Inferior parietal cortex (tissue), 1 donor: ENCODE results near the gene ZCWPW1.

ENCODE experiments used
- DNase-seq: peaks from one replicate; pipeline ENCODE4 v3.0.0-alpha.2; 2016; ENCODE audit errors: extremely low spot score

Gene ZCWPW1, protein sequence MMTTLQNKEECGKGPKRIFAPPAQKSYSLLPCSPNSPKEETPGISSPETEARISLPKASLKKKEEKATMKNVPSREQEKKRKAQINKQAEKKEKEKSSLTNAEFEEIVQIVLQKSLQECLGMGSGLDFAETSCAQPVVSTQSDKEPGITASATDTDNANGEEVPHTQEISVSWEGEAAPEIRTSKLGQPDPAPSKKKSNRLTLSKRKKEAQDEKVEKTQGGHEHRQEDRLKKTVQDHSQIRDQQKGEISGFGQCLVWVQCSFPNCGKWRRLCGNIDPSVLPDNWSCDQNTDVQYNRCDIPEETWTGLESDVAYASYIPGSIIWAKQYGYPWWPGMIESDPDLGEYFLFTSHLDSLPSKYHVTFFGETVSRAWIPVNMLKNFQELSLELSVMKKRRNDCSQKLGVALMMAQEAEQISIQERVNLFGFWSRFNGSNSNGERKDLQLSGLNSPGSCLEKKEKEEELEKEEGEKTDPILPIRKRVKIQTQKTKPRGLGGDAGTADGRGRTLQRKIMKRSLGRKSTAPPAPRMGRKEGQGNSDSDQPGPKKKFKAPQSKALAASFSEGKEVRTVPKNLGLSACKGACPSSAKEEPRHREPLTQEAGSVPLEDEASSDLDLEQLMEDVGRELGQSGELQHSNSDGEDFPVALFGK

DNA sequence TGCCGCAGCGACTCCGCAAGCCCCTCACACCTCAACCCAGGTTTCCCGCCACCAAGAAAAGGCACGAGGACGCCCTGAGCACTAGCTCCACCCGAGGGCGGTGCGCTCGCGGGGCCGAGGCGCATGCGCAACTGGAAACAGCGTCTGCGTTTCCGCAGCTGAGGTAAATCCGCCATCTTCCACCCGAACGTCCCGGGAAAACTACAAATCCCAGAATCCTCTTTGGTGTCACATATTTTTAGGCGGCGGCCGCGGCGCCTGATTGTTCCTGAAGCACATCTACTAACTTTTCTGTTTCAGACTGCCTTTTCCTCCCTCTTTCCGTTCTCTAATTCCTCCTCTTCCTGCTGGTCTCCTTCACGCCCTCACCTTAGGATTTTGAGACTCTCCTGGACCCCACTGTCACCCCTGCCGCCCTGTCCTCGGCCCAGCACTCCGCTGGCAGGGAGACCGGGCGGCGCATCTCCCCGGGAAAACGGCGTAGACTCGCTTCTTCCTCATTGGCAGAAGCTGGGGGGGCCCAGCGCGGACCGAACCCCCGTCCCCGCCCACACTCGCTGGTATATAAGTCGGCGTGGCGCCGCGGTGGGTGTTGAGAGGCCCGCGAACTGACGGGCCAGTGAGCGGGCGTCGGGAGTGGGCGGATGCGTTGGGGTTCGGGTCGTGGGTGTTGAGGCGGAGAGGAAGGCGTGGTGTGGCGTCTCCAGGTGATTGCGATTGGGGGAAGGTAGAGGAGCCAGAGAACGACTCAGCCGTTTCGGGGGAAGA lies at the start of gene ZCWPW1:
TSS of gene ZCWPW1 (minus strand) at position 505 of the 768 bp plus-strand sequence. CDS start 8,054 bp downstream, outside the sequence.
- peak; percentile 97 for DNase-seq

DNA sequence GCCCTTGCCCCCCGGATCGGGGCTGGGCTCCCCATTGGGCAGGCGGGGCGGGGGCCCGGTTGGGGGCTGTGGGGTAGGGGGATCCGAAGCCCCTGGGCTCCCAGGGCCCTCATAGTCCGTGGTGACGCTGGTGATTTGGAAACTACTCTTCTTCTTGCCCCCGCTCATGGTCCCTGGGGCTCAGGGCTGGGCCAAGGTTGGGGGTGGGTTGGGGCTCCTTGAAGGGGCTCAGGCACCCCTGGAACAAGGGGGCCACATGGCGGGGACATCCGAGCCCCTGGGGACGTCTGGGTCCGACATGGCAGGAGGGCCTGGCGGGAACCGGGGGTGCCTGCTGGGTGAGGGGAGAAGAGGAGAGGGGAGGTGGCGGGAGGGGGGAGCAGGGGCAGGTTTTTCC lies 49.4 kb upstream of the ZCWPW1 start:
- no peak for DNase-seq

DNA sequence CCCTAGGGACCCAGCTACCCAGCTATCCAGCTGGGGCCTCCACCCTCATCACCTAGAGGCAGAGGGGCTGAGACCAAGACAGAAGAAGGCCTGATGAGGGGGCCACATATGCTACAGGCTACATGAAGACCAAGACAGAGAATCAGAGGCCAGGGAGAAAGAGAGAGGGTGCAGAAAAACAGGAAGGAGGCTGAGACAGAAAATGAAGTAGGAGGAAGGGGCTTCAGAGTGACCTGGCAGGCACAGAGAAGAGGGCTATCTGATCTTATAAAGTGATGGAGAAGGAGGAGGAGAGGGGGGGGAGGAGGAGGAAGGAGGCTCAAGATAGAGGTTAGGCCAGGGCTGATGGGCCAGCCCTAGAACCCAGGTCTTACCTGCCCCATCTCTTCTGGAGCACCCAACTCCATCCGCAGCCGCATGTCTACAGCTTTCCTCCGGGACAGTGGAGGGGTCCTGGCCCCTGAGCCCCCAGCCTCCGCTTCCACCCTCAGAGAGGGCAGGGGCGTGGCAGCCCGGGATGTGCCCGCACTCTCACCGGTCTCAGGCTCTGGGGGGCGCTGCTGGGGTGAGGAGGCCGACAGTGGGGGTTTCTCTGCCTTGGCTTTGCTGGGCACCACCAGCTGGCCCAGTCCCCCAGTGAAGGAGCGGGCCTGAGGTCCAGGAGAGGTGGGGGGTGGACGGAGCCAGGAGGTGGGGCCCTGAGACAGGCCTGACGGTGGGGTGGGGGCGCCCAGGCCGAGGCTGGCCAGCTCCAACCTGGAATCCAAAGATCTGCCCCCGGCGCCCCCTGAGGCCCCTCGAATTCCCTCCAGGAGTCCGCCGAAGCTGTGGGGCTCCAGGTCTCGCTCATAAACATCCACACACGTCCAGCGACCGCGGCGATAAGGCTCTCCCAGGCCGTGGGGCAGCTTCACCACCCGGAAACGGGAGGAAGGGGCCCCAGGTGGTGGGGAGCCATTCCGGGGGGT lies 48.7 kb upstream of the ZCWPW1 start:
- DNase-seq: no peak

DNA sequence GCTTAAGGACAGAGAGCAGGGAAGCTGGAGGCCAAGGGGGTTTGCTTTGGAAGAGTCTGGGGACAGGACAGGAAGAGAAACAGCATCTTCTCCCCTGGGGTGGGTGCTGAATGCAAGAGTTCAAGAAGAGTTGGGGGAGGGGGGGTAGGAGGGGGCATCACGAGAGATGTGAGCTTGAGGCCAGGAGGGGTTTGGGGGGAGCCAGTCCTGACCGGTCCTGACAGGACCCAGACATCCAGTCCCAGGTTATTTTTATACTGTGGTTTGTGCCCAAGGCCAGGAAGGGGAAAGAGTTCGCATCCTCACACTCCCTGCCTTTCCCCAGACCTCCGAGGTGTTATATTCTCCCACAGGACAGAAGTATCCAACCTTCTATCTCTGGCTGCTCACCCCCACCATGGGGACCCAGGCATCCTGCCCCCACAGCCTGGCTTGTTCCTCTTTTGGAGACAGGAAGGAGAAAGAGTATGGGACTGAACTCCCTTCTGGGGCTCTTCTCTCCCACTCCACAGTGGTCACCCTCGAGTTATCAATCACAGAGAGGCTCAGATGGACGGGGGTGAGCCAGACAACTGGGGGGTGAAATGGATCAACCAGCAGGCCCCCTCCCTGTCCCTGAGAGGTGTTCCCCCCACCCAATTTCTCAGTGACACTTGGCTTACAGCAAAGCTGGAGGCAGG lies 47.7 kb upstream of the ZCWPW1 start:
- no peak for DNase-seq

DNA sequence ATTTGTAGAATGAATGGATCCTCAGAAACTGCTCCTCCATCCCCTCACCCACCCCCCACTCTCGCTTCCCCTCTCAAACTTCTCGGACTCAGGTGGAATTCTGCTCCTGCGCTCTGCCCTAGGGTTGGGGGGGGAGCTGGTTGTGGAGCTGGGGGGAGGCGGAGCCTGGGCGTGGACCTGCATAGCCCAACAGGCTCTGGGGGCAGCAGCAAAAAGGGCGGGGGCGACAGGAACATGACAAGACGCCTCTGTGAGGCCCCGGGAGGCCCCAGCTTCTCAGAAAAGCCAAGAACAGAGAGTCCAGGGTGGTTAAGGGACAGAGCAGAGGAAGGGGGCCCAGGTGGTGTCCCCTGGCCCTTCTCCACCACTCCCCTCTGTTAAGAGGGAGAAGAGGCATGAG lies 47.0 kb upstream of the ZCWPW1 start:
- no peak for DNase-seq

DNA sequence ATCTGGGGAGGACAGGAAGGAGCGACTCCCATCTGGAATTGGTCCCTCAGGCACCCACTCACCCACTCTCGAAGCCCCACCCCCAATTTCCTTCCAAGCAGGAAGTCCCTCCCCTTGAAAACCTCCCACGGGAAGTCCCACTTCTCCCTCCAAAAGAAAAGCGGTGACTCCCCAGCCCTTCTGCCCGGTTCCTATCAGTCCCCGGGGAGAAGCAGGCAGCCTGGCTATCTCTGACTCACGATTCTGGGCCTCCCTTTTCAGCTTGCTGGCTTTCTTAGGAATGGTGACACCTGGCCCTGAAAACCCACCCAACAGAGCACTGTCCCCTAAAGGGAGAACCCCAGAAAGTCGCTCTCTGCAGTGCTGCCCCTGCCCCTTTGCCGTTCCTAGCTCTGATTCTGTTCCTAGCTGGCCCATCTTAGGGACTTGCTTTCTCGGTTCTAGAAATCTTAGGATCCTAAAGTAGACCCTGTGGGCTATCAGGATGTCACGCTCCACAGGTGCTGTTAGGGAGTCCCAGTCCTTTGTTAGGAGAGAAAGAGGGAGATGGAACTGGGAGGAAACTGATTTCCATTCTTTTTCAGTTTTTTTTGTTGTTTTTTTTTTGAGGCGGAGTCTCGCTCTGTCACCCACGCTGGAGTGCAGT lies 44.5 kb upstream of the ZCWPW1 start:
- DNase-seq: no peak

DNA sequence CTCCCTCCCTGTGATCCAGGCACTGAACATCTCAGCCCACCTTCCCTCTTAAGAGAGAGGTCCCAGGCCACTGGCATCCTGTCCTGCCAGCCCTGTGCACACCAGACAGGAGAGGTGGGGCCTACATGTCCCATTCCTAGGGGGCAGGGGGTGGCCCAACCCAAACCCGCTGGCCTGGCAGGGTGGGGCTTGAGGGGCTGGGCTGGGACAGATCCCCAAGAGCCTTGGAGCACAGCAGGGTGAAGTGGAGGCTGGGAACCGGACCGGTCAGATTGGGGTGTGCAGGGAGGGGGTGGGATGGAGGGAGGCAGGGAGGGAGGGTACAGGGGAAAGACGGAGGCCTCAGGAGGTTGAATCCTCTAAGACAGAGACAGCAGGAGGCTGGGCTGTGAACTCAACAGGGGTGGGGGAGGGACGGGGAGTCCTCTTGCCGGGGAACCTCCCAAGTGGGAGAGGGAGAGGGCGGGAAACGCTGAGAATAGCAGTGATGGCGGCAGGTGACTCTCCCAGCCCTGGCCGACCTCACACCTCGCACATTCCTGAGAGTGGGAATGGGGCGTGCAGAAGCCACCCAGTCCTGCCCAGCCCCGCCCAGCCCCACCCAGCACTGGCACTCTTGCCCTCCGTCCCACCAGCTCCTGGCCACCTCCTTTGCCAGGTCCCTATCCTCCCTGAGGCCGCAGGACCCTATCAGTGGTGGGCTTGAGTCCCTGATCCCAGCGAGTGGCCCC lies 43.8 kb upstream of the ZCWPW1 start:
- no peak for DNase-seq

DNA sequence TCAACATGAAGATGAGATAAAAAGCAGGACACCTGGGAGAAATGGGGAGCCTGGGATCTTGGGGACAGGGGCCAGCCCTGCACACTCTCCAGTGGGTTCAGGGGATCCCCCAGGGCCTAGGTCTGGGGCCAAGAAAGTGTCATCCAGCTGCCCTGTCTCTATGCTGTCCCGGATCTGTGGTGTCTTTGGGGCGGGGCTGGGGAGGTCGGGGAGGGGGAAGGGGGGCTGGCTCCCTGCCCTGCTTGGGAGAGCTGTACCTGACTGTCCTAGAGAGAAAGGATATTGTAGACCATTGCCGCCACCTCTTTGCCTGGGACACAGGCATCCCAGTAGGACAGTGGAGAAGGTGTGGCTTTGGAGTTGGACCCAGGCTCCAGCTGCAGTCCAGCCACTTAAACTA lies 42.5 kb upstream of the ZCWPW1 start:
- DNase-seq: no peak

DNA sequence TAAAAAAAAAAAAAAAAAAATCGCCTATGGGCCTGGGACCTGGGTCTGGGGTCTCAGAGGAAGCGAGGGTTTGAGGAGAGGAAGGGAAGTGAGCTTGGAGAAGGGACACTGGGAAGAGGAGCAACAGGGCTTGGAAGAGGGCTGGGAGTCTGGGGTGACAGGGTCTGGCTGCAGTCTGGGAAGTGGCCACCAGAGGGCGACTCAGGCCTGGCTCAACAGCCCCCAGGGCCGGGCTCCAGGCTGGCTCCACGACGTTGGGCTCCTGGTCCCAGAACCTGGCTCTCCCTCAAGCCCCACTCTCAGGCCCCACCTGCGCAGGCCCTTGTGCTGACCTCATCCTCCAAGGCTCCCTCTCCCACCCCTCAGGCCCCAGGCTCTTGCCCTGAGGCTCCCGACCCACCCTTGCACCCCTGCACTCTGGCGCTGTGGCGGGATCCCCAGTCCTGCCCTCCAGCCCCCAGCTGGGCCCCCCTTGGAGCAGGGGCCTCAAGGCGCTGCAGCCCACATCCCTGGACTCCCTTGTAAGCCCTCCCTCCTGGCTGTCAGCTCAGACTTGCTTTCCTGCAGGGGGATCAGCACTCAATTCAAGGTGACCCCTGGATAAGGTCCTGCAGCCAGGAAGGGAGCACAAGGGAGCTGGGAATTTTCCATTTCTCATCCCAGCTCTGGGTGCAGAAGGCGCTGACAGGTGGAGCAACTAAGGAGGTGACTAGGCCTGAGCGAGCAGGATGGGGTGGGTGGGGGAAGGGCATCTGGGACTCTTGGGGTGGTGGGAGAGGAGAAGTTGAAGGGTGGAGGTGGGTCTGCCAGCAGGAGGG lies 40.9 kb upstream of the ZCWPW1 start:
- peak; percentile 86 for DNase-seq

DNA sequence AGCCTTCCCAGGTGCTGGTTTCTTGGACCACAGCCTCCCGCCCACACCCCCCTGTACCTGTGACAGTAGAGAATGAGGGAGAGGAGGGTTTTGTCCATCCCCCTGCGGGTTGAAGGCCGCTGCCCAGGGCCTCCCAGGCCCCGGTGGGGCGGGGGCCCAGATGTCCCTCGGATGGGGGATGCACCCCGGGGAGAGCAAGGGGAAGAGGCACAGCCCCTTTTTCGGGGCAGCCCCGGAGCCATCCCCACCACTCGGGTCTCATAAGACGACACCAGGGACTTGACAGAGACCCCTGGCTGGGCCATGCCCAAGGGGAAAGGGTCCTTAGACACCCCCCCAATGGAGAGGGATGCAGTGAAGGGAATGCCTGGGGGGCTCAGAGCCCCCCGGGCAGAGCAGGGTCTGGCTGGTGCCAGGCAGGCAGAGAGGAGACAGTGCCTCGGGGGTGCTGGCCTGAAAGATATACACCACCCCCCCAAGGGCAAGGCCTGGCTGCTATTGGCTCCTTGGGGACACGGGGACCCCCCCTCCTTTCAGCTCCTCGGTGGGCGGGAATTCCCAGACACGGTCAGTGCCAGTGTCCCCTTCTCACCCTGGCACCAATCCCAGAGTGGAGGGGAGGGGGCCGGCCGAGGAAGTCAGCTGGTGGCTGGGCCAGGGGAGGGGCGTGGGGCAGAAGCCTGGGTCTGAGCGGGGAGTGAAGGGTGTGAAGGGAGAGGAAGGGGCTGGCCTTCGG lies 39.3 kb upstream of the ZCWPW1 start:
- peak; percentile 87 for DNase-seq

DNA sequence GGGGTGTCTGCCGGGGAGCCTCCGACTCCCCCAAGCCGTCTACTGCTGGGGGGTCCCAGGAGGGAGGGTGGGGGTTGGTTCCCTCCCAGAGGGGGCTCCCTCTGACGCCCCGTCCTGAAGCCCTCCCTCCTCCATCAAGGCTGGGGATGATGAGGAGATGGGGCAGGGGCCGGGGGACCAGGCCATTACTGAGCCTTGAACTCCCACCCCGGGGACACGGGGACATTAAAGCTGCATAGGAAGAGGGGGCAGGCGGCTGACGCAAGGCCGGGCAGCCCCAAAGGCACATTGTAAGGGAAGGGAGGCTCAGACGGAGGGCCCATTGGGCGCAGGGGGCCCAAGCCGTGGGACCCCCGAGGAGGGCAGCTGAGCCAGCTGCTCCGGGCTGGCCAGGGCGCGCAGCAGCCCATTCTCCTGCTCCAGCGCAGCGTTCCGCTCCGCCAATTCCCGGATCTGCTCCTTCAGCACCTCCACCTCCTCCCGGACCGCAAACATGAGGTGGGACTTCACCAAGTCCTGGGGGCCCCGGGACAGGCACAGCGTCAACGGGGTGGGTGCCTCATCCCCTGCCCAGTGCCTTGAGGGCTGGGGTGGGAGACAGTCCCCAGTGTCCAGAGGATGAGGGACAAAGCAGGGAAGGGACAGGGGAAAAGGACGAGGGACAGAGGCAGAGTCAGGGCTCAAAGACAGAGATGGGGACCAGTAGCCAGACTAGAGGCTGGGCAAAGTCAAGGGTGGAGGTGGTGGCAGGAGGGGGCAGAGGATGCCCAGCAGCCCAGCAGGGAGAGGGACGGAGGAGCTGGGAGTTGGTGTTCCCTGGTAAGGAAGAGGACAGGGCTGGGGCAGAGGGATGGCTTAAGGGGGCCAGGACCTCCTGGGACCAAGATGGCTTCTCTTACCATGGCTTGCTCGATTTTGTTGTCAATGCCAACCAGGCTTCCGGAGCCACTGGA lies 38.4 kb upstream of the ZCWPW1 start:
- no peak for DNase-seq

DNA sequence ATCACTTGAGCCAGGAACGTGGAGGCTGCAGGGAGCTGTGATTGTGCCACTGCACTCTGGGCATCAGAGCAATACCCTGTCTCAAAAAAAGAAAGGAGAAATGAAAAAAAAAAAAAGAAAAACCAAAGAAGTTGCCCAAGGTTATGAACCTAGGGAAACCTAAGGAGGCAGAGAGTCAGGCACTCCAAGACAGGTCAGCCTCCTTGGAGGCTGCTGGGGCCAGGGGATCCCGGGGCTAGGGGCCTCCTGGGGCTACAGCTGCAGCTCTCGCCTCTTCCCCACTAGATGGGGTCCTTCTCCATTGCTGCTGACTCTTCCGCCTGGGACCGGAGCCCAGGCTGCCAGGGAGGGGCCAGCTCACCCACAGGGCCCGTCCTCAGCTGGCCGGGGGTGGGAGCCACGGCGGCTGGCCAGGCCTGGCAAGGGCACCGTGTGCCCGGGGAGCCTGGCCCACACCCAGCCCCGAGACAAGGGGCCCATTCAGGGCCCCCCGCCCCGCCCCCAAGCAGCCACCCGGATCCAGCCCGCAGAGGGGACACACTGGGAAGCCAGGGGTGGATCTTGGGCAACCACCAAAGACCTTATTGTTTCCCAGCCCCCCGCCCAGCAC lies 37.3 kb upstream of the ZCWPW1 start:
- DNase-seq: peak; percentile 83

DNA sequence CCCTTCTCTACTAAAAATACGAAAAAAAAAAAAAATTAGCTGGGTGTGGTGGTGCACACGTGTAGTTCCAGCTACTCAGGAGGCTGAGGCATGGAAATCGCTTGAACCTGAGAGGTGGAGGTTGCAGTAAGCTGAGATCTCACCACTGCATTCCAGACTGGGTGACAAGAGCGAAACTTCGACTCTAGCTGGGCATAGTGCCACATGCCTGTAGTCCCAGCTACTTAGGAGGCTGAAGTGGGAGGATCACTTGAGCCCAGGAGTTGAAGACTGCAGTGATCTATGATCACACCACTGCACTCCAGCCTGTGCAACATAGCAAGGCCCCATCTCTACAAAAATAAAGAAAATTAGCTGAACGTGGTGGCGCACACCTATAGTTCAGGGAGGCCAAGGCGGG lies 36.8 kb upstream of the ZCWPW1 start:
- no peak for DNase-seq

DNA sequence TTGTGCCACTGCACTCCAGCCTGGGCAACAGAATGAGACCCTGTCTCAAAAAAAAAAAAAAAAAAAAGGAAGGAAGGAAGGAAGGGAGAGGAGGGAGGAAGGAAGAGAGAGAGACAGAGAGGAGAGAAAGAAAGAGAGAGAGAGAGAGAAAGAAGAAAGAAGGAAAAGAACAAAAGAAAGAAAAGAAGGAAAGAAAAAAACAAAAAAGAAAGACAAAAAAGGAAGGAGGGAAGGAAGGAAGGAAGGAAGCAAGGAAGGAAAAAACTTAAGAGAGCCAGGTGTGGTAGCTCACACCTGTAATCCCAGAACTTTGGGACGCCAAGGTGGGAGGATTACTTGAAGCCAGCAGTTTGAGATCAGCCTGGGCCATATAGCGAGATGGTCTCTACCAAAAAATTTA lies 36.3 kb upstream of the ZCWPW1 start:
- no peak for DNase-seq

DNA sequence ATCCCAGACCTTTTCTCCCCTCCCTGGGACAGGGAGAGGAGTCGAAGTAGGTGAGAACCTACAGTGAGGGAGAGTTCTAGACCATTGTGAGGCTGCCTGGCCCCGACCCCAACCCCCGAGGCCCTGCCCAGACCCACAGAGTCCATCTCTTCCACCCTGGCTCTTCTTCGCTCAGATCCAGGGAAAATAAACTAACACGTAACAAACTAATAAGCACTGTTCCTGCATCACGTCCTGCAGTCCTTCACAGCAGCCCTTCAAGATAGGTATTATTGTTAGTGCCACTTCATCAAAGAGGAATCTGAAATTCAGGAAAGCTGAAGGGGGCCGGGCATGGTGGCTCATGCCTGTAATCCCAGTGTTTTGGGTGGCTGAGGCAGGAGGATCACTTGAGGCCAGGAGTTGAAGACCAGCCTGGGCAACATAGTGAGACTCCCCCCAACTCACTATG lies 35.7 kb upstream of the ZCWPW1 start, which contains the start of gene SPACDR:
TSS of gene SPACDR (minus strand) at position 51 of the 451 bp plus-strand sequence. CDS start 235 bp downstream, outside the sequence.
- no peak for DNase-seq

DNA sequence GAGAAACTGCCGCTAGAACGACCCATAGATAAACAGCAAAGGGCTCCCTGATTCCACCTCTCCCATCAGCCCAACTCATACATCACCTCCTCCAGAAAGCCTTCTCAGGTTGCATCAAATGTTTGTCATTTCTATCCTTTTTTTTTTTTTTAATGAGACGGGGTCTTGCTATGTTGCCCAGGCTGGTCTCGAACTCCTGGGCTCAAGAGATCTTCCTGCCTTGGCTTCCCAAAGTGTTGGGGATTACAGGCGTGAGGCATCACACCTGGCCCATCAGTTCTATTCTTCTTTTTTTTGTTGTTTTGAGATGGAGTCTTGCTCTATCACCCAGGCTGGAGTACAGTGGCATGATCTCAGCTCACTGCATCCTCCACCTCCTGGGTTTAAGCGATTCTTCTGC lies 28.5 kb upstream of the ZCWPW1 start:
- no peak for DNase-seq
